ENCODE data around the gene HDHD5. TPM values are rescaled to one million over a fixed set of nuclear protein-coding genes. Genes with fewer than 3 reads are reported as not detected.

The HDHD5 gene
- total RNA-seq, 1 experiment from 2014 or later: 59.4 TPM

DNA sequence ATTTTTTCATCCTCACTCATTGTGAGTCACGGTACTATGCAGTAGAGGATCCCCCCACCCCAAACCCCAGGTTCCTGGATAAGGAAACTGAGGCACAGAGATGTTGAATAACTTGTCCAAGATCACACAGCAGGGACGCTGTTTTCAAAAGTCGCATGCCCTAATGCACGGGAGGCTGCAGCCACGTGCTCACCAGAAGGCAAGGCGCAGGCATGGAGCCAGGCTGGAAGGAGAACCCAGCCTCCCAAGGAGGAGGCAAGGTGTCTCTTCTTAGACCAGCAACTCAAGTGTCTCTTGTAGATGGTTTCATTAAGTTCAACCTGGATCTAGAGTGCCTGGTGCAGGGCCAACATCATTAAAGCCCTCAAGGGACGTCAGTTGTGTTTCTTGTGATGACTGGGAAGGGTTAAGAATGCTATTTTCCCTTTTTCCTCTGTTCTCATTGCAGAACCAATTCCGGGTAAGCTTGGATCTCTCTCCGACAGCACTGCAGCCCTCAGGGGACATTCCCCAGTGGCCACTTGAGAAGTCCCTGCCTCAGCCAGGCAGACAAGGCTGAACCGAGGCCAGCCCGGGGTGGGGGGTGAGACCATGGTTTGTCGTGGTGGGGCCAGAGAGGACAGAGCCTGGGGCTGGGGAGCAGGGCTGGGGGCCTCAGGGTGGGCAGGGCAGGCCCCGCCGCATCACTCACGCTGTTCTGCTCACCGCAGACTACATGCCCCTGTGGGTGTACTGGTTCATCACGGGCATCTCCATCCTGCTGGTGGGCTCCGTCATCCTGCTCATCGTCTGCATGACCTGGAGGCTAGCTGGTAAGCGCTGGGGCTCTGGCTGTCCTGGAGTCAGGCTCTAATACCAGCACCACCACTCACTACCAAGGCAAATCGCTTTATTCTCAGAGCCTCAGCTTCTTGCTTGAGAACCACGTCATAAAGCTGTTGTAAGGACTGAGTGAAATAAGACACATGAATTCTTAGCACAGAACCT lies 53.6 kb downstream of the HDHD5 start:
- ChIA-PET POLR2A (ENCODE audit: low non-redundant PET) (no interaction called here), CTCF (no interaction called here)
- TF ChIP-seq, protein P1, sequence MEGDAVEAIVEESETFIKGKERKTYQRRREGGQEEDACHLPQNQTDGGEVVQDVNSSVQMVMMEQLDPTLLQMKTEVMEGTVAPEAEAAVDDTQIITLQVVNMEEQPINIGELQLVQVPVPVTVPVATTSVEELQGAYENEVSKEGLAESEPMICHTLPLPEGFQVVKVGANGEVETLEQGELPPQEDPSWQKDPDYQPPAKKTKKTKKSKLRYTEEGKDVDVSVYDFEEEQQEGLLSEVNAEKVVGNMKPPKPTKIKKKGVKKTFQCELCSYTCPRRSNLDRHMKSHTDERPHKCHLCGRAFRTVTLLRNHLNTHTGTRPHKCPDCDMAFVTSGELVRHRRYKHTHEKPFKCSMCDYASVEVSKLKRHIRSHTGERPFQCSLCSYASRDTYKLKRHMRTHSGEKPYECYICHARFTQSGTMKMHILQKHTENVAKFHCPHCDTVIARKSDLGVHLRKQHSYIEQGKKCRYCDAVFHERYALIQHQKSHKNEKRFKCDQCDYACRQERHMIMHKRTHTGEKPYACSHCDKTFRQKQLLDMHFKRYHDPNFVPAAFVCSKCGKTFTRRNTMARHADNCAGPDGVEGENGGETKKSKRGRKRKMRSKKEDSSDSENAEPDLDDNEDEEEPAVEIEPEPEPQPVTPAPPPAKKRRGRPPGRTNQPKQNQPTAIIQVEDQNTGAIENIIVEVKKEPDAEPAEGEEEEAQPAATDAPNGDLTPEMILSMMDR (conservative IDR thresholded peaks at IDR 0.05; ENCODE audit: low read depth, low read length): no peak
- no peak for TF ChIP-seq EZH2 (IDR thresholded peaks at IDR 0.05; ENCODE audit: borderline replicate concordance, low read depth, low read length, poor library complexity, severe bottlenecking)
- H3K9me3 ChIP-seq (ENCODE audit: low read depth, low read length, poor library complexity, severe bottlenecking): no peaks in the 10 kb centered on the region
- no peaks in the 10 kb centered on the region for H3K36me3 ChIP-seq (ENCODE audit: insufficient read depth, low read length, poor library complexity, severe bottlenecking)
- no peak overlapping the region for H3K4me3 ChIP-seq (ENCODE audit: low read depth, low read length, poor library complexity, severe bottlenecking)
- H3K27ac ChIP-seq (ENCODE audit: low read depth, low read length, poor library complexity, severe bottlenecking): no peak overlapping the region
- no peaks in the 10 kb centered on the region for H3K27me3 ChIP-seq (replicated peaks; ENCODE audit: insufficient read depth, low read depth, low read length, poor library complexity)
- intact Hi-C loops (cut with micrococcal nuclease; ENCODE audit: unreplicated experiment): no loop called here
- no TSS peak for BruUV-seq (replicated peaks)
- H3K4me1 ChIP-seq (ENCODE audit: insufficient read depth, low read length, poor library complexity, severe bottlenecking): no peaks in the 10 kb centered on the region
- no peak for DNase-seq (ENCODE audit: low spot score)

DNA sequence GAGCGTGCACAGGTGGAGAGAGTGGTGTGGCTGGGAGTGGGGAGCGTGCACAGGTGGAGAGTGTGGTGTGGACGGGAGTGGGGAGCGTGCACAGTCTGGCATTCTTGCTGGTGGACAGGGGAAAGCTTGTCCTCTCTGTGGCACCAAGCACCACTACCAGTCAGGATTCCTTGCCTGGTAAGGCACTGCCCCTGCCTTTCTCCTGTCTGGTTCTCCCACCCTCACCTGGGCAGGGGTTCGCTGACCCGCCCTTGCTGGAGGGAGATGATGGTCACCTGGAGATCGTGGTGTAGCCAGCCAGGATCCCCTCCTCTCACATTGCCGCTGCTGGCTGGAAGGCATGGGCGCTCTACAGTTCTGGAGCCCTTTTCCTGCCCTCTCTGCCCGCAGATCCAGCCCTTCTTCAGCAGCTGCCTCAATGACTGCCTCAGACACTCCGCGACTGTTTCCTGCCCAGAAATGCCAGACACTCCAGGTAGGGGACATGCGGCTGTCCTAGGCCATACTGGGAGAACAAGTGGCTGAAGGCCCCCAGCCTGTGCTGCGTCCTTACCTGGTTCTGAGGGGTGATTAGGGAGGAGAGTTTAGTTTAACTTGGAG lies 54.6 kb downstream of the HDHD5 start:
- CTCF ChIA-PET: no interaction called here
- H3K4me3 ChIP-seq (ENCODE audit: low read depth, low read length, poor library complexity, severe bottlenecking): no peak overlapping the region
- POLR2A ChIA-PET (ENCODE audit: low non-redundant PET): no interaction called here

DNA sequence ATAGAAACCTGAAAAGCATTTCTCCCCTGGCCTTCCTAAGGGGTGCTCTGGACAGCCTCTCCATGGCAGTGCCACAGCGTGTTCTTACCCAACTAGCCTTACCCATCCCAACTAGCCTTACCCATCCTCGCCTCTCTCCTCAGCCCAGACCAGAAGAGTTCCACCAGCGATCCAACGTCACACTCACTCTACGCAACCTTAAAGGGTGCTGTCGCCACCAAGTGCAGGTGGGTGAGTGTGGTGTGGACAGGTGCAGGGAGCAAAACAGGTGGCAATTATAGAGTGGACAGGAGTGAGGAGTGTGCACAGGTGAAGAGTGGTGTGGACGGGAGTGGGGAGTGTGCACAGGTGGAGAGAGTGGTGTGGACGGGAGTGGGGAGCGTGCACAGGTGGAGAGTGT lies 55.7 kb downstream of the HDHD5 start:
- Histone ChIP-seq H3K27me3 (replicated peaks; ENCODE audit: insufficient read depth, low read depth, low read length, poor library complexity) (no peaks in the 10 kb centered on the region), H3K36me3 (ENCODE audit: insufficient read depth, low read length, poor library complexity, severe bottlenecking) (peaks cover 5% of the 10 kb centered on the region), H3K9me3 (ENCODE audit: low read depth, low read length, poor library complexity, severe bottlenecking) (no peaks in the 10 kb centered on the region), H3K27ac (ENCODE audit: low read depth, low read length, poor library complexity, severe bottlenecking) (no peak overlapping the region), H3K4me1 (ENCODE audit: insufficient read depth, low read length, poor library complexity, severe bottlenecking) (no peaks in the 10 kb centered on the region), H3K4me3 (ENCODE audit: low read depth, low read length, poor library complexity, severe bottlenecking) (no peak overlapping the region)
- DNase-seq (ENCODE audit: low spot score): no peak
- intact Hi-C loops (cut with micrococcal nuclease; ENCODE audit: unreplicated experiment): no loop called here
- ChIA-PET CTCF (no interaction called here), POLR2A (ENCODE audit: low non-redundant PET) (no interaction called here)
- BruUV-seq (replicated peaks): no TSS peak
- no peak for TF ChIP-seq EZH2 (IDR thresholded peaks at IDR 0.05; ENCODE audit: borderline replicate concordance, low read depth, low read length, poor library complexity, severe bottlenecking)
- TF ChIP-seq, protein P1 (conservative IDR thresholded peaks at IDR 0.05; ENCODE audit: low read depth, low read length): no peak

More for the DNA sequence above, 54.6 kb downstream of the HDHD5 start:
- H3K4me1 ChIP-seq (ENCODE audit: insufficient read depth, low read length, poor library complexity, severe bottlenecking): no peaks in the 10 kb centered on the region
- TF ChIP-seq, protein P1 (conservative IDR thresholded peaks at IDR 0.05; ENCODE audit: low read depth, low read length): no peak
- no peak for TF ChIP-seq EZH2 (IDR thresholded peaks at IDR 0.05; ENCODE audit: borderline replicate concordance, low read depth, low read length, poor library complexity, severe bottlenecking)
- H3K9me3 ChIP-seq (ENCODE audit: low read depth, low read length, poor library complexity, severe bottlenecking): no peaks in the 10 kb centered on the region
- no peak overlapping the region for H3K27ac ChIP-seq (ENCODE audit: low read depth, low read length, poor library complexity, severe bottlenecking)
- no TSS peak for BruUV-seq (replicated peaks)
- DNase-seq (ENCODE audit: low spot score): no peak
- intact Hi-C loops (cut with micrococcal nuclease; ENCODE audit: unreplicated experiment): no loop called here
- H3K36me3 ChIP-seq (ENCODE audit: insufficient read depth, low read length, poor library complexity, severe bottlenecking): no peaks in the 10 kb centered on the region
- H3K27me3 ChIP-seq (replicated peaks; ENCODE audit: insufficient read depth, low read depth, low read length, poor library complexity): no peaks in the 10 kb centered on the region
